Activated B cell treated with CpG ODN at 0.5 μM for 24 hours (primary cell): ENCODE results near the gene ANKS6. TPM values are rescaled to one million over a fixed set of nuclear protein-coding genes. Genes with fewer than 3 reads are reported as not detected.

ENCODE experiments used
- ATAC-seq: fragments of 200-7000 bp; cut with Tn5 transposase; one replicate; pipeline ENCODE4 v1.10.0; 2021; ENCODE audit warnings: low read depth, mild to moderate bottlenecking, moderate library complexity
- CTCF ChIA-PET: fragments of 350-600 bp; sonication (Branson Sonifier 250); formaldehyde crosslinking; loops from one replicate; lab custom pipeline; 2021; ENCODE audit warnings: antibody characterized with exemption; lab: Charles Lee
- POLR2A ChIA-PET: fragments of 350-600 bp; sonication (Branson Sonifier 250); formaldehyde crosslinking; loops from one replicate; lab custom pipeline; 2021; ENCODE audit warnings: antibody characterized with exemption; lab: Charles Lee
- DNase-seq: peaks from one replicate; pipeline ENCODE4 v3.0.0; 2022
- H3K27ac Mint-ChIP-seq: one replicate; pipeline ENCODE4 v1.8.0; 2020; ENCODE audit warnings: mixed read lengths
- H3K27me3 Mint-ChIP-seq: one replicate; pipeline ENCODE4 v1.8.0; 2021; ENCODE audit warnings: mixed read lengths
- H3K36me3 Mint-ChIP-seq: one replicate; pipeline ENCODE4 v1.8.0; 2021; ENCODE audit warnings: low read depth, mixed read lengths
- H3K4me1 Mint-ChIP-seq: one replicate; pipeline ENCODE4 v1.8.0; 2021; ENCODE audit warnings: mixed read lengths
- H3K4me3 Mint-ChIP-seq: one replicate; pipeline ENCODE4 v1.8.0; 2020; ENCODE audit warnings: mild to moderate bottlenecking, mixed read lengths
- H3K9me3 Mint-ChIP-seq: one replicate; pipeline ENCODE4 v1.8.0; 2020; ENCODE audit warnings: mixed read lengths
- intact Hi-C: fragments of 100-400 bp; cut with micrococcal nuclease; formaldehyde crosslinking; loops from one replicate; pipeline ENCODE4 v1.15.1; 2024
- total RNA-seq: library from RNA; stranded (reverse); gene quantifications from 2 replicates; pipeline ENCODE4 v1.2.3, GENCODE V29; 2022
- TF ChIP-seq, protein P1 (sequence below): fragments of 200-600 bp; IDR thresholded peaks from one replicate; pipeline ENCODE4 v1.8.0; 2022; ENCODE audit warnings: antibody characterized with exemption, mild to moderate bottlenecking

ANKS6 gene
- total RNA-seq, 1 donor from 2014 or later, result 14.8 TPM

DNA sequence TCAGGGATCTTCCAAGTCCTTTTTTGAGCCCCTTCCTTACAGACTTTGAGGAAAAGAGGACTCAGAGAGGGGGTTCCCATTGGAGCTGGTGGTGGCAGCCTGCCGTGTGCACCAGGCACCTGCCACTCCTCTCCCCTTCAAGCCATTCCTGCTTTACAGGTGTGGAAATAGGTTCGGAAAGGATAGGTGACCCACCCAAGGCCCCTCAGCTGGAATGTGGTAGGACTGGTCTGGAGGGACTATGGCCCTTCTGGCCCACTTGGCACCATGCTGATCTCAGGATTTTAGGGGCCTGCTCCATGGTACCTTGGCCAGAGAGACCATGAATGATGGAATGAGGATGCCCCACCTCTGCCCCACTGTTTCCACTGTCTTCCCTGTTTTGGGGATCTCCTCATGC lies 12.5 kb upstream of the ANKS6 start:
- intact Hi-C loops, result no loop called here
- no peaks in the 10 kb centered on the region for H3K9me3 Mint-ChIP-seq
- no peaks in the 10 kb centered on the region for H3K36me3 Mint-ChIP-seq
- H3K27ac Mint-ChIP-seq, result no peak overlapping the region
- ATAC-seq (no peak), DNase-seq (no peak)
- peaks cover 11% of the 10 kb centered on the region for H3K27me3 Mint-ChIP-seq
- ChIA-PET POLR2A (interaction anchor here (1.2 to 1.3 kb wide), 2 partner anchors 15 to 552 kb away, joined by 3 to 12 read pairs; no protein-coding TSS in a partner anchor), CTCF (interaction anchor here (1.4 kb wide), 1 partner anchor 11 kb away, joined by 3 read pairs; no protein-coding TSS in a partner anchor)
- peaks cover 18% of the 10 kb centered on the region for H3K4me1 Mint-ChIP-seq
- peak overlapping the region; percentile 86 for H3K4me3 Mint-ChIP-seq
- TF ChIP-seq, protein P1, sequence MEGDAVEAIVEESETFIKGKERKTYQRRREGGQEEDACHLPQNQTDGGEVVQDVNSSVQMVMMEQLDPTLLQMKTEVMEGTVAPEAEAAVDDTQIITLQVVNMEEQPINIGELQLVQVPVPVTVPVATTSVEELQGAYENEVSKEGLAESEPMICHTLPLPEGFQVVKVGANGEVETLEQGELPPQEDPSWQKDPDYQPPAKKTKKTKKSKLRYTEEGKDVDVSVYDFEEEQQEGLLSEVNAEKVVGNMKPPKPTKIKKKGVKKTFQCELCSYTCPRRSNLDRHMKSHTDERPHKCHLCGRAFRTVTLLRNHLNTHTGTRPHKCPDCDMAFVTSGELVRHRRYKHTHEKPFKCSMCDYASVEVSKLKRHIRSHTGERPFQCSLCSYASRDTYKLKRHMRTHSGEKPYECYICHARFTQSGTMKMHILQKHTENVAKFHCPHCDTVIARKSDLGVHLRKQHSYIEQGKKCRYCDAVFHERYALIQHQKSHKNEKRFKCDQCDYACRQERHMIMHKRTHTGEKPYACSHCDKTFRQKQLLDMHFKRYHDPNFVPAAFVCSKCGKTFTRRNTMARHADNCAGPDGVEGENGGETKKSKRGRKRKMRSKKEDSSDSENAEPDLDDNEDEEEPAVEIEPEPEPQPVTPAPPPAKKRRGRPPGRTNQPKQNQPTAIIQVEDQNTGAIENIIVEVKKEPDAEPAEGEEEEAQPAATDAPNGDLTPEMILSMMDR, result no peak

DNA sequence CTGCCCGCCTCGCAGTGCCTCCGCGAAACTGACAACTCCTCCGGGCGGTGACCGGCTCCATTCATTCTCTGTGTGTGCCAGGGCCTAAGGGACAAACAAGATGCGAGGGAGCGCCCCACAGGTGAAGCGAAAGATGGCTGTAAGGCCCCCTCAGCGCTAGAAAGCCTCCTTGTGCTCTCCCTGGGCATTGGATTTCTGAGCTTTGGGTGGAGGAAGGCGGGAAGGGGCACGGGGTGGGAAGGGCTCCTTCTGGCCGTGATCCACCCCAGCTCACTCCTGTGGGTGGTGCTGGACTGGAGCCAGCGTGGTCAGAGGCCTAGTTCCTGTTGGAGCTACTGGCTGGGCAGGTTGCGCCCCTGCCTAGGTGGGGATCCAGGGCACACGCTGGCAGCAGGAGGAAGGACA lies 12.1 kb upstream of the ANKS6 start:
- H3K4me1 Mint-ChIP-seq, result peaks cover 18% of the 10 kb centered on the region
- POLR2A ChIA-PET, result interaction anchor here (0.8 to 1.3 kb wide), 3 partner anchors 11 to 552 kb away, joined by 3 to 12 read pairs (median 3); no protein-coding TSS in a partner anchor
- CTCF ChIA-PET, result interaction anchor here (1.4 kb wide), 1 partner anchor 10 kb away, joined by 3 read pairs; no protein-coding TSS in a partner anchor
- no peaks in the 10 kb centered on the region for H3K9me3 Mint-ChIP-seq
- peak overlapping the region; percentile 18 for H3K27ac Mint-ChIP-seq
- no peak for DNase-seq
- peaks cover 12% of the 10 kb centered on the region for H3K27me3 Mint-ChIP-seq
- intact Hi-C loops, result no loop called here
- peak overlapping the region; percentile 86 for H3K4me3 Mint-ChIP-seq
- TF ChIP-seq, protein P1, result no peak
- ATAC-seq, result no peak
- H3K36me3 Mint-ChIP-seq, result no peaks in the 10 kb centered on the region

DNA sequence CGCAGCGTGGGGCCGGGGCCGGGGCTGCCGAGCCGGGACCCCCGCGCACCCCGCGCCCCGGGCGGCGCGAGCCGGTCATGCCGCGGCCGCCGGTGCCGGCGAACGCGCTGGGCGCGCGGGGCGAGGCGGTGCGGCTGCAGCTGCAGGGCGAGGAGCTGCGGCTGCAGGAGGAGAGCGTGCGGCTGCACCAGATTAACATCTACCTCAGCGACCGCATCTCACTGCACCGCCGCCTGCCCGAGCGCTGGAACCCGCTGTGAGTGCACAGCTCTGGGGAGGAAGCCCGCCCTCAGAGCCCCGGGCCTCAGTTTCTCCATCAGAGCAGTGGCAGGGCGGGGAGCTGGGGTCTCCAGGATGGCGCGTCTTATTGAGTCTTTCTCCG lies 11.4 kb upstream of the ANKS6 start:
- ChIA-PET CTCF (interaction anchor here (1.4 kb wide), 1 partner anchor 10 kb away, joined by 3 read pairs; no protein-coding TSS in a partner anchor), POLR2A (interaction anchor here (0.8 to 1.3 kb wide), 3 partner anchors 11 to 551 kb away, joined by 3 to 12 read pairs (median 3); no protein-coding TSS in a partner anchor)
- H3K27ac Mint-ChIP-seq, result peak overlapping the region; percentile 18
- intact Hi-C loops, result loop anchor here (1.0 kb wide), 1 partner anchor 12 kb away; the partner anchor contains the start of gene ANKS6
- TF ChIP-seq, protein P1, result no peak
- no peak for DNase-seq
- peaks cover 14% of the 10 kb centered on the region for H3K27me3 Mint-ChIP-seq
- no peaks in the 10 kb centered on the region for H3K36me3 Mint-ChIP-seq
- H3K4me1 Mint-ChIP-seq, result peaks cover 18% of the 10 kb centered on the region
- ATAC-seq, result peak; percentile 59
- H3K4me3 Mint-ChIP-seq, result peak overlapping the region; percentile 86
- H3K9me3 Mint-ChIP-seq, result no peaks in the 10 kb centered on the region

DNA sequence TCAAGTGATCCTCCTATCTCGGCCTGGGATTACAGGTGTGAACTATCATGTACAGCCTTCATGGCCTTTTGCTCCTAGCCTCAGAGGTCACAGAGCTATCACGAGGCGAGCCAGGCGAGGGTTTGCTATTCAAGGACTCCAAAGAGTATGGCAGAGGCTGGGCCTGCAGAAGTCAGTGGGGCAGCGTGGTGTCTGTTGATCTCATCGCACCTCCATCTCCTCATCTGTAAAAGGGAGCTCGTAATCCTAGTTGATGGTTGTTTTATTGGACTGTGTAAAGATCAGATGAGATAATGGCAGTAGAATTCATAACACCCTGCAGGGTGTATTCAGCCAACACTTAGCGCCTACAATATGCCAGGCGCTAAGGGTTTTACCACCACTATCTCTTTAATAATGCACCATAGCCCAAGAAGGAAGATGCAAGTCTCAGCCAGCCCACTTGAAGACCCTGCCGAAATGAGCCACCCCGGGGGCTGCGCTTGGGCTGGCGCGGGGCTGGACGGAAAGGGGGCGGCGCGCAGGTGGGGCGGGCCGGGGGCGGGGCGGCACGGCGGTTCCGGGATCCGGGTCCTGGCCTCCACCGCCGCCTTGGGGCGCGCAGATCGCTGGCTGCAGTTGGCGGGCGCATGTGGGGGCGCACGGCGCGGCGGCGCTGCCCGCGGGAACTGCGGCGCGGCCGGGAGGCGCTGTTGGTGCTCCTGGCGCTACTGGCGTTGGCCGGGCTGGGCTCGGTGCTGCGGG lies 10.9 kb upstream of the ANKS6 start, which contains the start of gene GALNT12:
Gene GALNT12, plus strand, starts transcription at position 601 of the 744 bp plus-strand sequence. Its CDS starts 29 bp downstream, at position 630.
- Mint-ChIP-seq H3K36me3 (no peaks in the 10 kb centered on the region), H3K4me1 (peaks cover 18% of the 10 kb centered on the region), H3K4me3 (peak within 1 kb of the TSS; percentile 86), H3K9me3 (no peaks in the 10 kb centered on the region), H3K27ac (peak within 1 kb of the TSS; percentile 18), H3K27me3 (peaks cover 15% of the 10 kb centered on the region)
- intact Hi-C loops, result loop anchor here (1.0 kb wide), 1 partner anchor 11 kb away; the partner anchor contains the start of gene ANKS6
- CTCF ChIA-PET, result interaction anchor here (0.8 to 1.4 kb wide), 4 partner anchors 9 to 41 kb away, joined by 3 to 4 read pairs (median 3); no protein-coding TSS in a partner anchor
- ATAC-seq (peak; percentile 84), DNase-seq (peak; percentile 43)
- TF ChIP-seq, protein P1, result no peak
- POLR2A ChIA-PET, result interaction anchor here (1.3 kb wide), 1 partner anchor 14 kb away, joined by 3 read pairs; no protein-coding TSS in a partner anchor
